Esophagus squamous epithelium (tissue), 5 donors: Measurements from ENCODE around the gene THSD7A. TPM values are rescaled to one million over a fixed set of nuclear protein-coding genes. Genes with fewer than 3 reads are reported as not detected.

Experiments
- DNase-seq: peaks from one replicate; lab custom pipeline; 2025; lab: John Stamatoyannopoulos, UW
- H3K27ac ChIP-seq, 4 donors: fragments of 200-600 bp; sonication (generic); one replicate each; pipeline ENCODE4 v1.5.1; 2016 to 2019; ENCODE audit warnings: mild to moderate bottlenecking in 1 of 4
- H3K27me3 ChIP-seq, 4 donors: fragments of 200-600 bp; sonication (generic); 1 replicate in 3 of 4; 2 replicates in 1 of 4; pipeline versions ENCODE4 v1.5.1 to v1.6.0; 2017 to 2021; ENCODE audit warnings: antibody characterized with exemption in 1 of 4
- H3K36me3 ChIP-seq, 3 donors: fragments of 200-600 bp; sonication (generic); one replicate each; pipeline ENCODE4 v1.5.1; 2016 to 2019
- H3K4me1 ChIP-seq, 3 donors: fragments of 200-600 bp; sonication (generic); one replicate each; pipeline ENCODE4 v1.5.1; 2017 to 2019
- H3K4me3 ChIP-seq, 4 donors: fragments of 200-600 bp; sonication (generic); 1 replicate in 3 of 4; 2 replicates in 1 of 4; pipeline ENCODE4 v1.5.1; 2016 to 2019; ENCODE audit warnings: mild to moderate bottlenecking in 2 of 4, moderate library complexity in 1 of 4
- H3K9me3 ChIP-seq, 3 donors: fragments of 200-600 bp; sonication (generic); one replicate each; pipeline ENCODE4 v1.5.1; 2016 to 2019
- POLR2A ChIP-seq, 4 donors: fragments of 450-650 bp; IDR thresholded peaks; one replicate each; pipeline ENCODE4 v1.6.1; 2017; ENCODE audit warnings: antibody characterized with exemption in 4 of 4, mild to moderate bottlenecking in 4 of 4, moderate library complexity in 3 of 4
- WGBS, 2 donors: methylation state at CpG; one replicate each; pipeline ENCODE4 v1.1.5; 2018; 5-methylcytosine and 5-hydroxymethylcytosine counted together
- intact Hi-C: fragments of 100-400 bp; cut with DNase I; formaldehyde crosslinking; loops from one replicate; pipeline ENCODE4 v1.15.0; 2022
- total RNA-seq, 4 donors: library from RNA; depleted of rRNA; stranded (reverse); fragments of >200 nt; gene quantifications; one replicate each; pipeline ENCODE4 v1.1.0, GENCODE V29; 2016
- TF ChIP-seq, protein P1 (sequence below), 6 experiments: fragments of 450-650 bp in 4 of 6; fragments of 200-600 bp in 2 of 6; sonication (generic) in 2 of 6; IDR thresholded peaks; one replicate each; pipeline ENCODE4 v1.5.1; 2016 to 2019; ENCODE audit warnings: antibody characterized with exemption in 6 of 6, mild to moderate bottlenecking in 4 of 6, moderate library complexity in 4 of 6
- donor health status: DM: yes; HTN: yes; CAD: no.

The THSD7A gene
- total RNA-seq, 4 donors from 2014 or later, result 0.57 to 2.5 (median 1.4) TPM; not detected in 1

- no peak for TF ChIP-seq POLR2A (IDR thresholded peaks at IDR 0.05)
- TF ChIP-seq, protein P1, sequence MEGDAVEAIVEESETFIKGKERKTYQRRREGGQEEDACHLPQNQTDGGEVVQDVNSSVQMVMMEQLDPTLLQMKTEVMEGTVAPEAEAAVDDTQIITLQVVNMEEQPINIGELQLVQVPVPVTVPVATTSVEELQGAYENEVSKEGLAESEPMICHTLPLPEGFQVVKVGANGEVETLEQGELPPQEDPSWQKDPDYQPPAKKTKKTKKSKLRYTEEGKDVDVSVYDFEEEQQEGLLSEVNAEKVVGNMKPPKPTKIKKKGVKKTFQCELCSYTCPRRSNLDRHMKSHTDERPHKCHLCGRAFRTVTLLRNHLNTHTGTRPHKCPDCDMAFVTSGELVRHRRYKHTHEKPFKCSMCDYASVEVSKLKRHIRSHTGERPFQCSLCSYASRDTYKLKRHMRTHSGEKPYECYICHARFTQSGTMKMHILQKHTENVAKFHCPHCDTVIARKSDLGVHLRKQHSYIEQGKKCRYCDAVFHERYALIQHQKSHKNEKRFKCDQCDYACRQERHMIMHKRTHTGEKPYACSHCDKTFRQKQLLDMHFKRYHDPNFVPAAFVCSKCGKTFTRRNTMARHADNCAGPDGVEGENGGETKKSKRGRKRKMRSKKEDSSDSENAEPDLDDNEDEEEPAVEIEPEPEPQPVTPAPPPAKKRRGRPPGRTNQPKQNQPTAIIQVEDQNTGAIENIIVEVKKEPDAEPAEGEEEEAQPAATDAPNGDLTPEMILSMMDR (IDR thresholded peaks at IDR 0.05), result no peak
- Histone ChIP-seq H3K4me1 (no peaks in the 10 kb centered on the region), H3K27me3 (no peaks in the 10 kb centered on the region), H3K4me3 (no peak overlapping the region), H3K9me3 (no peaks in the 10 kb centered on the region), H3K36me3 (no peaks in the 10 kb centered on the region), H3K27ac (no peak overlapping the region)
- 66 to 68% methylated on average over 4 of the region's 4 CpGs for WGBS, 2 donors
- DNase-seq, result no peak
- intact Hi-C loops, result no loop called here
Observed at GRCh38 chr7:11668727-11669126, 163.3 kb downstream of the THSD7A start.

DNA sequence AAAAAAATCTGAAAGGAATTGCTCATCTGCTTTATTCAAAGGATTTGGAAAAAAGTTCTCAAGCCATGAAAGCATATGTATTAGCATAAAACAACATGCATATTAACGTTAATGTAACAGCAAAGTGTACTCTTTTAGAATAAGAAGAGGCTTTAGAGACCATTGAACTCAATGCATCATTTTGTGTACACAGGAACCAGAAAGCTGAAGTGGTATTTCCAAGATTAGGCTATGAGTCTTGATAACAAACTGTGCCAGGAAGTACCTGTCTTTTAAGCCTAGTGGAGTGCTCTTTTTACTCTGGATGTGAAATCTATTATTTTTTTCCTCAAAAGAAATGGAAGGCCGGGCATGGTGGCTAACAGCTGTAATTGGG, 164.2 kb downstream of the THSD7A start:
- no peak for DNase-seq
- WGBS, 2 donors, result 43 to 57% methylated on average over 2 of the region's 2 CpGs
- Histone ChIP-seq H3K27ac (no peak overlapping the region), H3K9me3 (no peaks in the 10 kb centered on the region), H3K27me3 (no peaks in the 10 kb centered on the region), H3K36me3 (no peaks in the 10 kb centered on the region), H3K4me1 (no peaks in the 10 kb centered on the region), H3K4me3 (no peak overlapping the region)
- TF ChIP-seq, protein P1 (IDR thresholded peaks at IDR 0.05), result no peak
- no peak for TF ChIP-seq POLR2A (IDR thresholded peaks at IDR 0.05)
- intact Hi-C loops, result no loop called here

DNA sequence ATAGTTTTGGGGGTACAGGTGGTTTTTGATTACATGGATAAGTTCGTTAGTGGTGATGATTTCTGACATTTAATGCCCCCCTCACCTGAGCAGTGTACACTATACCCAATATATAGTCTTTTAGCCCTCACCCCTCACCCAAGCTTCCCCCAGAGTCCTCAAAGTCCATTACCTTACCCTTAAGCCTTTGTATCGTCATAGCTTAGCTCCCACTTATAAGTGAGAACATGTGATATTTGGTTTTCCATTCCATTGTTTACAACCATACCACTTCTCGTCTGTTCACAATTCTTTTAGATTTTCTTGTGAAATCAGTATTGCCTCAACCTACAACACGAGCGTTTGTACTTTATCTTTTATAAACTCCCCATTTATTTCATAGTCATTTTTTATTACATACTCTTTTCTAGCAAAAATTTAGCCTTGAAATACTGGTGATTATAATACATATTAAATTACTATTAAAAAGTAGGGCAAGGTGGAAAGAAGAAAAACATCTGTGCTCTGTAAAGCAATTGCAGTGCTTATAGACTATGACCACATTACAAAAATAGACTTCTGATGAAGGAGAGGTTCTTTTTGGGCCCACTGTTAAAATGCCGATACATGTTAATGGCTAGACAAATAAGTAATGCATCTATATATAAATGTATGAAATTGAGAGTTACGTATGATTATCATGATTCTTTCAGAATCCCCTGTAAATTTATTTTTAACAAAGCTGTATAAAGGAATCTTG, 164.8 kb downstream of the THSD7A start:
- no peaks in the 10 kb centered on the region for H3K9me3 ChIP-seq
- H3K4me1 ChIP-seq, result no peaks in the 10 kb centered on the region
- no peak for DNase-seq
- H3K27ac ChIP-seq, result no peak overlapping the region
- WGBS, 2 donors, result 76 to 78% methylated on average over 7 of the region's 7 CpGs
- no peaks in the 10 kb centered on the region for H3K27me3 ChIP-seq
- H3K4me3 ChIP-seq, result no peak overlapping the region
- no peak for TF ChIP-seq POLR2A (IDR thresholded peaks at IDR 0.05)
- TF ChIP-seq, protein P1 (IDR thresholded peaks at IDR 0.05), result no peak
- intact Hi-C loops, result no loop called here
- no peaks in the 10 kb centered on the region for H3K36me3 ChIP-seq

DNA sequence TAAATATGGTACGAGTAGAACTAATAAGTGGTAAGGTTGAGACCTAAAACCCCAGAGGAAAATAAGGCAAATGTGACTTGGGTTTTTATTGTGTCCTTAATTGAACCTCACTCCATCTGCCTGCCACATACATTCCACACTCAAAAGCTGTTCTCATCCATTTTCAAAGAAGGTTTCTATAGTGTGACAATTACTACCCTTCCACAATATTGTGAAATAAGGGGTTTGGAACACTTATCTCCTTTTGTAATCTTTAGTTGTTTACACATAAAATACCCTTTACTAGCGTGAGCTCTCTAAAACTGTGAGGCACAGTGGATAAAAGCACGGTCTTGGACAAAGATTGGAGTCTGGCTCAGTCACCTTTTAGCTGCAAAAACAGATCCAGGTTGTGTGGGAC, 166.6 kb downstream of the THSD7A start:
- H3K4me1 ChIP-seq, result no peaks in the 10 kb centered on the region
- intact Hi-C loops, result no loop called here
- H3K27me3 ChIP-seq, result no peaks in the 10 kb centered on the region
- 39 to 43% methylated on average over 3 of the region's 3 CpGs for WGBS, 2 donors
- no peaks in the 10 kb centered on the region for H3K9me3 ChIP-seq
- no peak overlapping the region for H3K4me3 ChIP-seq
- DNase-seq, result no peak
- H3K36me3 ChIP-seq, result no peaks in the 10 kb centered on the region
- no peak overlapping the region for H3K27ac ChIP-seq
- TF ChIP-seq, protein P1 (IDR thresholded peaks at IDR 0.05), result no peak
- TF ChIP-seq POLR2A (IDR thresholded peaks at IDR 0.05), result no peak

DNA sequence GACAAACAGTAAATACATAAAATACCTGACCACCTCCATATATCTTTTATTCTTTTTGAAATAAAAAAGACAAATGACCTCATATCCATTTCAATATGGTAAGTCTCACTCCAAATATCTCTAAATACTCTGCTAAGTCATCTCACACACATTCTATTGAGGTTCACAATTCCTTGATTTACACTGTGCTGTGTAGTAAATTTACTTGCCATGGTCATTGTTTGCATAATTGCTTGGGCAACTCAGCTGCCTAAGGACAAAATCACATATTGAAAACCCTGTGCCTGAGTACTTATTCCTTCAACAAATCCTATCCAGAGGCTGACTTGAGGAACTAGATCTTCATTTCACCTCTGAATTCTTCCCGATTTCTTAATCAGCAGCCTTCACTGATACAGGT, 176.4 kb downstream of the THSD7A start:
- 62 to 72% methylated on average over 1 of the region's 1 CpG for WGBS, 2 donors
- Histone ChIP-seq H3K9me3 (no peaks in the 10 kb centered on the region), H3K4me1 (no peaks in the 10 kb centered on the region), H3K4me3 (no peak overlapping the region), H3K36me3 (no peaks in the 10 kb centered on the region), H3K27me3 (no peaks in the 10 kb centered on the region), H3K27ac (no peak overlapping the region)
- no peak for DNase-seq
- intact Hi-C loops, result no loop called here
- TF ChIP-seq POLR2A (IDR thresholded peaks at IDR 0.05), result no peak
- TF ChIP-seq, protein P1 (IDR thresholded peaks at IDR 0.05), result no peak
